Osteoblast (primary cell): ENCODE measurements around the gene ARPIN. TPM values are rescaled to one million over a fixed set of nuclear protein-coding genes. Genes with fewer than 3 reads are reported as not detected.

Experiments
- DNase-seq: peaks from one replicate; pipeline ENCODE4 v3.0.0; 2011; ENCODE audit warnings: low spot score, mixed read lengths; ENCODE audit not compliant: insufficient read length; ENCODE audit errors: missing footprints
- H2AFZ ChIP-seq: 2 replicates; pipeline ENCODE4 v1.6.0; 2011; ENCODE audit warnings: mild to moderate bottlenecking, low read length
- H3K27ac ChIP-seq: 2 replicates; pipeline ENCODE4 v1.5.1; 2011; ENCODE audit warnings: mild to moderate bottlenecking, low read depth, low read length, moderate library complexity
- H3K27me3 ChIP-seq: 2 replicates; pipeline ENCODE4 v1.6.0; 2012; ENCODE audit warnings: mild to moderate bottlenecking, control low read depth, inconsistent platforms, low read length, moderate library complexity; ENCODE audit not compliant: insufficient read depth
- H3K36me3 ChIP-seq: 2 replicates; pipeline ENCODE4 v1.5.1; 2011; ENCODE audit warnings: mild to moderate bottlenecking, low read length, control low read depth, moderate library complexity; ENCODE audit not compliant: insufficient read depth
- H3K4me1 ChIP-seq: 2 replicates; pipeline ENCODE4 v1.5.1; 2011; ENCODE audit warnings: mild to moderate bottlenecking, low read length, control low read depth, moderate library complexity; ENCODE audit not compliant: insufficient read depth
- H3K4me2 ChIP-seq: 2 replicates; pipeline ENCODE4 v1.6.0; 2011; ENCODE audit warnings: mild to moderate bottlenecking, low read length; ENCODE audit not compliant: insufficient read depth
- H3K4me3 ChIP-seq: fragments of 200-600 bp; sonication (generic); 3 replicates; pipeline ENCODE4 v1.5.1; 2012; ENCODE audit warnings: mild to moderate bottlenecking, low read length, inconsistent platforms; ENCODE audit not compliant: insufficient read depth
- H3K79me2 ChIP-seq: 2 replicates; pipeline ENCODE4 v1.6.0; 2012; ENCODE audit warnings: mild to moderate bottlenecking, low read length, control low read depth, inconsistent platforms; ENCODE audit not compliant: insufficient read depth
- H3K9me3 ChIP-seq: 2 replicates; pipeline ENCODE4 v1.5.1; 2011; ENCODE audit warnings: low read depth, low read length, control low read depth
- H4K20me1 ChIP-seq: 2 replicates; pipeline ENCODE4 v1.6.0; 2012; ENCODE audit warnings: mild to moderate bottlenecking, low read length, control low read depth; ENCODE audit not compliant: insufficient read depth
- CTCF ChIP-seq: IDR thresholded peaks from 2 replicates; pipeline ENCODE4 v1.5.1; 2011; ENCODE audit warnings: mild to moderate bottlenecking, low read depth, low read length, moderate library complexity; ENCODE audit errors: extremely low read depth
- total RNA-seq: library from RNA; depleted of rRNA; stranded (reverse); fragments of >200 nt; gene quantifications from 2 replicates; pipeline ENCODE4 v1.2.3, GENCODE V29; 2012

Gene ARPIN
- total RNA-seq, 1 donor, result 14.1 TPM

DNA sequence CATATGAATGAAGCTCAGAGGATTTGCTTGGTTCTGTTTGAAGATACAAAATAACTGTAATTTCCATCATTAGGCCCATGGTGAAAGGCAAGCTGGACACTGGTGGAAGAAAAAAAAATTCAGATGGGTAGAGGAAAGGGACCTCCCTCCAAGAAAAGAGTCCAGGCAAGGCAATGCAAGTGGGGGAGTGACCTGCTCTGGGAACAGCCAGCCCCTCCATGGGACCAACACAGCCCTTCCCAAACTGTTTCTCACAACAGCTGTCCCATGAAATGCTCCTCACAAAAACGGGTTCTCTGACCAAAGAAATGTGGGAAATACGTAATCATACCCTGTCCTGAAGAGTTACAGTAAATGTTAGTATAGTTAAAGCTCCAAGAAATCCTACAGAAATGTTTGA lies 14.6 kb downstream of the ARPIN start:
- Histone ChIP-seq H3K4me3 (no peak overlapping the region), H4K20me1 (no peaks in the 10 kb centered on the region), H2AFZ (no peak overlapping the region), H3K36me3 (peaks cover 4% of the 10 kb centered on the region), H3K27me3 (no peaks in the 10 kb centered on the region), H3K4me2 (no peak overlapping the region), H3K27ac (no peak overlapping the region), H3K4me1 (peaks cover 5% of the 10 kb centered on the region), H3K9me3 (no peaks in the 10 kb centered on the region), H3K79me2 (peaks cover 6% of the 10 kb centered on the region)
- DNase-seq, result no peak
- TF ChIP-seq CTCF, result no peak

- Histone ChIP-seq H3K9me3 (no peaks in the 10 kb centered on the region), H3K27ac (peak within 1 kb of the TSS; percentile 94), H2AFZ (peak within 1 kb of the TSS; percentile 100), H4K20me1 (peaks cover 6% of the 10 kb centered on the region), H3K4me2 (peak within 1 kb of the TSS; percentile 99), H3K36me3 (no peaks in the 10 kb centered on the region), H3K4me3 (peak within 1 kb of the TSS; percentile 98), H3K79me2 (peaks cover 36% of the 10 kb centered on the region), H3K4me1 (peaks cover 10% of the 10 kb centered on the region), H3K27me3 (no peaks in the 10 kb centered on the region)
- peak; percentile 93 for DNase-seq
- TF ChIP-seq CTCF, result no peak
Observed at GRCh38 chr15:89893696-89894447, 18.9 kb downstream of the ARPIN start, which contains the start of gene AP3S2. Gene AP3S2, minus strand, starts transcription at chr15:89893994. Its CDS starts 45 bp downstream, at chr15:89893949.

DNA sequence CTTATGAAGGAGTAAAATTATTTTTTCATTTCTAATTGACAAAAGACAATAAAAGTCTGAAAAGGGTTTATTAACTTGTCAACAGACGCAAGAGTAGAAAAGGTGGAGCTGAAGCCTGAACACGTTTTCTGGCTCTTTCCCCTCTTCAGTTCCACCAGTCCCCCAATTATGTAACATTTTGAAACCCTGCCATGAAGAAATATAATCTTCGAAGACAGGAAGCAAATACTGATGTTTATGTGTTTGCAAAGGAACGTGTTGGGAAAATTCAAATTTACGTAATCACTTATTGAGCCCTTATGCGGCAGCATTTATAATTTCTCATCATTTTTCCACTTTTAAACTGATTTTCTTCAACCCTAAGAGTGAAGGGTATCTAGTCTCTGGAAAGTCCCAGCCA lies 19.7 kb downstream of the ARPIN start:
- TF ChIP-seq CTCF, result no peak
- Histone ChIP-seq H3K9me3 (no peaks in the 10 kb centered on the region), H4K20me1 (peaks cover 7% of the 10 kb centered on the region), H3K27me3 (no peaks in the 10 kb centered on the region), H3K79me2 (peaks cover 36% of the 10 kb centered on the region), H3K27ac (peak overlapping the region; percentile 94), H3K4me1 (peaks cover 16% of the 10 kb centered on the region), H3K4me3 (peak overlapping the region; percentile 98), H3K36me3 (peaks cover 8% of the 10 kb centered on the region), H2AFZ (peak overlapping the region; percentile 100), H3K4me2 (peak overlapping the region; percentile 99)
- no peak for DNase-seq

DNA sequence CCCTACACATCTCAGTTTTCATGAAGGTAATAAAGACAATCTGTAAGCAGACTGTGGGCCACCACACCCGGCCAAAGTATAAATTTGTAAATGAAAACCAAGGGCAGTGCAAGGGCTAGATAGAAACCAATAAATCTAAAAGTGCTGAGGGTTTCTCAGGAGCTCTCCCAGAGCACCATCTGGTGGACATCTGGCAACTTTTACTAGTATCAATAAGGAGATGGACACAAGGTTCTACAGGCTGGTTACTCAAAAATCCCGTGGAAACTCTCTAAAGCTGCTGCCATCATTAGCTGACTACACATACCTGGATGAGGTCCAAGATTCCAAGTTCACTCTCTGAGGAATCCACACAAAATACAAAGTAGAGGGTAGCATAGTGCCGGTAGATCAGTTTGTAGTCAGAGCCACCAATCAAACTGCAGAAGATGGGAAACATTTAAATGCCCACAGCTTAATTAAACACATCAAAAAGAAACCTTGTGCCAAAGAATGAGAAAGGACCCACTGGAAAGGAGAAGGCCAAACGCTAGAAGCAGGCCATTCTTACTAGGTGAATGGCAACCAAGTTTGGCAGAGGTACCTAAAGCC lies 24.4 kb downstream of the ARPIN start:
- H3K4me1 ChIP-seq, result peaks cover 13% of the 10 kb centered on the region
- H3K4me2 ChIP-seq, result no peak overlapping the region

More for the DNA sequence above, 24.4 kb downstream of the ARPIN start:
- Histone ChIP-seq H2AFZ (no peak overlapping the region), H3K4me3 (no peak overlapping the region), H3K79me2 (peaks cover 32% of the 10 kb centered on the region), H3K36me3 (peaks cover 49% of the 10 kb centered on the region), H3K27ac (peak overlapping the region; percentile 28), H3K27me3 (no peaks in the 10 kb centered on the region), H3K9me3 (no peaks in the 10 kb centered on the region), H4K20me1 (peaks cover 7% of the 10 kb centered on the region)
- peak; percentile 71 for TF ChIP-seq CTCF
- DNase-seq, result peak; percentile 79
